GM18858 (cell line): ENCODE results near the gene CALHM6.
"Not testable (repeated sequence)": the region's sequence is repeated elsewhere in the genome, so short reads cannot be mapped to it uniquely, and the experiment has no call there.

Source experiments
- ATAC-seq: cut with Tn5 transposase; IDR thresholded peaks from one replicate; pipeline ENCODE4 v1.9.1; 2021; ENCODE audit not compliant: unreplicated experiment

CALHM6 gene

GRCh38 chr6:116472706-116473105 is 11.5 kb downstream of the CALHM6 start:
- no peak for ATAC-seq

- no peak for ATAC-seq
Observed at GRCh38 chr6:116475141-116475540, 14.0 kb downstream of the CALHM6 start.

DNA sequence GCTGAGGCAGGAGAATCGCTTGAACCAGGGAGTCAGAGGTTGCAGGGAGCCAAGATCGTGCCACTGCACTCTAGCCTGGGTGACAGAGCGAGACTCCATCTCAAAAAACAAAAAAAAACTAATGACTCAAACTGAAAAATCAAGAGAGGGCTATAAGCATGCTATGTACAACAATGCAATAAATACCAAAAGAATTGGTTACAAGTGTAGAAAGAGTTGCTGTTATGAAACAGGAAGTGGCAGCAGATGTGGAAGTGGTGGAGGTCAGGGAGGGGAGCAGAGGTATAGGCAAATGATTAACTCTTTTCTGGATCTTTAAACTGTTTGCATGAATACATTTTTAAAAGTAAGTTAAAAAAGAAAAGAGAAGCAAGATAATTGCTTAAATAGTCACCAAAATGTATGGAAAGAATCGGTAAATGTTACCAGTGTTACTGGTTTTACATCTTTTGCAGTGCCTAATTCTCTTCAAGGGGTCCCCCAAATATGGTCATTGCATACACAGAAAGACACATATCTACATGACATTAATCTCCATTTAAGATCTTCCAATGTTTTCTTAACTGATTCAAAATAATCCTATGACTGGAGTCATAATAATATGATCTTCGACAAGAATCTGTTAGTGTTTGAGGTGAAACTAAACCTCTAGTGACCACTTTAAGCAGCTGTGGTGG is 15.0 kb downstream of the CALHM6 start:
- ATAC-seq: peak; percentile 100

- no peak for ATAC-seq
Observed at GRCh38 chr6:116482780-116483179, 21.6 kb downstream of the CALHM6 start.

- ATAC-seq: no peak
Observed at GRCh38 chr6:116483616-116484015, 22.4 kb downstream of the CALHM6 start.

DNA sequence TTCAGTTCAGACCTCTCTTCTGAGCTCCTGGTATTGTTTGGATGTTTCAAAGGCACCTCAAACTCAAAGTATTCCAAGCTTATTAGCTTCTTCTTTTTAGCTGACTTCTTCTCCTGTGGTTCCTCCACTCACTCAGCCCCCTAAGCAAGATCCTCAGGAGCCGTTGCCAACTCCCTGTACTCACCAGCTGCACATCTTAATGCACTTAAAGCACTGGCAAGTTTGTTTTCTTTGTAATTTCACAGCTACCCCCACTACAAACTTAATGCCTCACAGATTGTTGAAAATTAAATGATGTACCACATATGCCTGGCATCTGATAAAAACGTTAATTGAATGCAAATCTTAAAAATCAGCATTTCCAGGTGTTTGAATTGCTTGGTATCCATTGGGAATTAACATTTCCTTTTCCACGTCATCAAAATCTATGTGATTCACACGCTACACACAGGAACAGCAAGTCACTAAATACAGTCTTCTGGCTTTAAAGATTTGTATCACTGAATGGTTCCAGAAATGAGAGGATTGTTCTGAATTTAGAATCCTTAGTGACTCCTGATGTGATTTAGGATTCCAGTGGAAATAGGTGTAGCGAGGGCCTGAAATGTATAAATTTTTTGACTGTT is 24.5 kb downstream of the CALHM6 start:
- no peak for ATAC-seq

- ATAC-seq: no peak
Observed at GRCh38 chr6:116491610-116492330, 30.6 kb downstream of the CALHM6 start.

GRCh38 chr6:116492331-116493067 is 31.3 kb downstream of the CALHM6 start:
- ATAC-seq: no peak

DNA sequence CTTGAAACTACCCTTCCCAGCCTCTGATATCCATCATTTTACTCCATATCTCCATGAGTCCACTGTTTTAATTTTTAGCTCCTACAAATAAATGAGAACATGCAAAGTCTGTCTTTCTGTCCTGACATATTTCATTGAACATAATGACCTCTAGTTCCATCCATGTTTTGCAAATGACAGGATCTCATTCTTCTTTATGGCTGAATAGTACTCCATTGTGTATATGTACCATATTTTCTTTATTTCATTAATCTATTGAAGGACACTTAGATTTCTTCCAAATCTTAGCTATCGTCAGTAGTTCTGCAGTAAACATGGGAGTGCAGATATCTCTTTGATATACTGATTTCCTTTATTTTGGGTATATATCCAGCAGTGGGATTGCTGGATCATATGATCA is 34.0 kb downstream of the CALHM6 start:
- not testable (repeated sequence) for ATAC-seq

DNA sequence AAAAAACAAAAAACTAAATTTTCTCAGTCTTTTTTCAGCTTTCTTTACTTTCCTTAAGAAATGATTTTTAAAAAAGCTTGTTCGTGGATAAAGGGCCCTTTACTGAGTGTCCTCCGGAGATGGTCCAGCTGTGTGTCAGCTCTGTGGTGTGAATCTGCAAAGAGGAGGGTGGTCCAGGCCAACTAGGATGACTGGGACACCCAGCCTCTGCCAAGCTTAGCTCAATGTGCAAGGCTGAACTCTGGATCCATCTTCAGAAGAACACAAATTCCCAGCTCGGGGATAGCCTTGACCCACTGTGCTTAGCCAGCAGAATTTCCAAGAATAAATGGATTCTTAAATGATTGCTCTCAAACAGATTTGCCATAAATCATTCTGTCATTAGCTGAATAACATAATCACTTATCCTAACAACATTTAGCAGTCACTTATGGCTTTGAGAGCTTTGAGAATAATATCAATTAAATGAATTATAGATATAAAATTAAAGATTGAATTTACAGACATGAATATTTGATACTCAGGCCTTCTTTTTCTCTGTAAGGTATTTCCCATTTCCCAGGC is 36.0 kb downstream of the CALHM6 start:
- no peak for ATAC-seq

DNA sequence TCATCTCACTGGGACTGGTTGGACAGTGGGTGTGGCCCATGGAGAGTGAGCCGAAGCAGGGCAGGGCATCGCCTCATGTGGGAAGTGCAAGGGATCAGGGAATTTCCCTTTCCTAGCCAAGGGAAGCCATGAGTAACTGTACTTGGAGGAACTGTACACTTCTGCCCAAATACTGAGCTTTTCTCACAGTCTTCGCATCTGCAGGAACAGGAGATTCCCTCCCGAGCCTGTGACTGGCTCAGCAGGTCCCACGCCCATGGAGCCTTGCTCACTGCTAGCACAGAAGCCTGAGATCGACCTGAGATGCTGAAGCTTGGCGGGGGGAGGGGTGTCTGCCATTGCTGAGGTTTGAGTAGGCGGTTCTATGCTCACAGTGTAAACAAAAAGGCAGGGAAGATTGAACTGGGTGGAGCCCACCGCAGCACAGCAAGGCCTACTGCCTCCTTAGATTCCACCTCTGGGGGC is 39.8 kb downstream of the CALHM6 start:
- no peak for ATAC-seq

DNA sequence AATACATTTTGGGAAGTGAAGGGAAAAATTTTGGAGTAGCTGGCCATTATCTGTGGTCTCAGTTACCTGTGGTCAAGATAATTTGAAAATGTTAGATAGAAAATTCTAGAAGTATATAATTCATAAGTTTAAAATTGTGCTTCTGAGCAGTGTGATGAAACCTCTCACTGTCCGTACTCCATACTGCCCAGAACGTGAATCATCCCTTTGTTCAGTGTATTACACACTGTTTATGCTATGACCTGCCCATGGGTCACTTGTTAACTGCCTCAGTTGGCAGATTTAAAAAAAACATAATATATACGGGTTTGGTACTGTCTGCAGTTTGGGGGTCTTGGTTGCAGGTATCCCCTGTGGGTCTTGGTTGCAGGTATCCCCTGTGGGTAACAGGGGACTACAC is 46.1 kb downstream of the CALHM6 start:
- no peak for ATAC-seq

GRCh38 chr6:116508527-116508926 is 47.4 kb downstream of the CALHM6 start:
- ATAC-seq: no peak

DNA sequence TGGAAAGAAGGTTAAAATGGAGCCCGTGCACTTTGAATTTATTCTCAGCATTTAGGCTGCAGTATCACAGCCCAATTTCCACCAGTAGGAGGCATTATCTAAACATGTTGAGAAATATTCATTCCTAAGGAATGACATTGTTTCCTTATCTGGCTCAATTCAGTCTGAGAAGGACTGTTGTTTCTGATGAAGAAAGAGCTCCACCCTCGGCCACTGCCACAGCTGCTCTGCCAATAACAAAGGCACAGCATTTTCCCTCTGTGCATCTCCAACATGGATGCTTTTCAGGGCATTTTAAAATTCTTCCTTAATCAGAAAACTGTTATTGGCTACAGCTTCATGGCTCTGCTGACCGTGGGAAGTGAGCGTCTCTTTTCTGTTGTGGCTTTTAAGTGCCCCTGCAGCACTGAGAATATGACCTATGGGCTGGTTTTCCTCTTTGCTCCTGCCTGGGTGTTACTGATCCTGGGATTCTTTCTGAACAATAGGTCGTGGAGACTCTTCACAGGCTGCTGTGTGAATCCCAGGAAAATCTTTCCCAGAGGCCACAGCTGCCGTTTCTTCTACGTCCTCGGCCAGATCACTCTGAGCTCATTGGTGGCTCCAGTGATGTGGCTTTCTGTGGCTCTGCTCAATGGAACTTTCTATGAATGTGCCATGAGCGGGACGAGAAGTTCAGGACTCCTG is 50.4 kb downstream of the CALHM6 start, which contains the start of gene CALHM5:
CALHM5 (plus strand) TSS at position 216 of the 687 bp plus-strand sequence; CDS start at position 274, 58 bp downstream.
- ATAC-seq: no peak

DNA sequence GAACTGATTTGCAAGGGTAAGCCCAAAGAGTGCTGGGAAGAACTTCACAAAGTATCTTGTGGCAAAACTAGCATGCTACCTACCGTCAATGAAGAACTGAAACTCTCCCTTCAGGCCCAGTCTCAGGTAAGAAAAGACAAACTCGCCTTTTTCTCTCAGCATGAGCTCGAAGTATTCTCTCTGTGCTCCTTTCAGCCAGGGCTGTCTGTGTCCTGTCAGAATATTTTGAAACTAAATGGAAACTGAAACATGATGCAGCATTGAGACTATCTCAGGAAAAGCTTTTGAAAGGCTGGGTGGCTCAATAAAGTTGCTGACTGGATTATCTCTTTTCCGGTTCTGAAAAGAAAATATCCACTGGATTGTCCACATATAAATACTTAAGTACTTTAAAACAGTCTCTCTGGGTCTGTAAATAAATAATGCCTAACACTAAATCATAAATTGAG is 51.0 kb downstream of the CALHM6 start:
- ATAC-seq: peak; percentile 78

DNA sequence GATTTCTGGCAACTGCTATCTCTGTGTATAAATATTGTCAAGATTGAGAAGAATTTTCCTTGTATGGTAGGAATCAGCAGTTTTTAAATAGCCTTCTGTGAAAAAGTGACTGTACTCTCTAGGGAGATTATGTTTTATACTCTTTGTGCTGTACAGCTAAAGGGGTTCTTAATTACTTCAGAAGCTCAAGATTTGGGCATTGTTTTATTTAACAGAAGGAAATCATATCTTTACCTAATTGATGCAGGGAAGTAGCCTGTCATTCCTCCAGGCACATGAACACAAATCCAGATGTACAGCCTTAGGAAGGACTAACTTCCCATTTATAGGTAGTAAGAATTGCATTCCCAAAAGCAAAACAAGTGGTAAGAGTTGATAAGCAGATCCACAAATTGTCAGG is 51.6 kb downstream of the CALHM6 start:
- no peak for ATAC-seq
